ENCODE data around the gene DIPK2B. TPM values are rescaled to one million over a fixed set of nuclear protein-coding genes. Genes with fewer than 3 reads are reported as not detected.

DIPK2B gene
- 0.54 and 3.2 TPM in 2 replicates for total RNA-seq

GRCh38 chrX:45200741-45201234 lies at the start of gene DIPK2B:
Gene DIPK2B (minus strand): TSS chrX:45200876. CDS start chrX:45200826, 50 bp downstream.

